Measurements from ENCODE around the gene CFAP45. TPM values are rescaled to one million over a fixed set of nuclear protein-coding genes. Genes with fewer than 3 reads are reported as not detected.

Gene CFAP45
- polyA plus RNA-seq, 1 of the 3 experiments (the other 2 are of a cell fraction): 0.74 TPM

GRCh38 chr1:159855709-159856108, 44.3 kb downstream of the CFAP45 start (continued):
- TF ChIP-seq REST (IDR thresholded peaks at IDR 0.05; ENCODE audit: low read depth, low read length) (no peak), RFX5 (IDR thresholded peaks at IDR 0.05; ENCODE audit: low read length) (no peak), CTCF (IDR thresholded peaks at IDR 0.05) (no peak), MXI1 (IDR thresholded peaks at IDR 0.05; ENCODE audit: low read depth, low read length) (no peak), FOXM1 (IDR thresholded peaks at IDR 0.05; ENCODE audit: low read depth) (no peak), RXRA (IDR thresholded peaks at IDR 0.05; ENCODE audit: borderline replicate concordance, low read depth) (no peak), NFIC (IDR thresholded peaks at IDR 0.05; ENCODE audit: borderline replicate concordance) (no peak), TCF12 (IDR thresholded peaks at IDR 0.05) (no peak)

GRCh38 chr1:159854693-159855192, 45.2 kb downstream of the CFAP45 start:
- Histone ChIP-seq H3K27me3 (ENCODE audit: insufficient read depth) (no peaks in the 10 kb centered on the region), H3K4me1 (ENCODE audit: control insufficient read depth in 1 of 2, insufficient read depth in 2 of 2, low read depth in 1 of 2, low read length in 1 of 2) (peaks cover 6 to 10% of the 10 kb centered on the region in 2 experiments; a peak in 2 of 4 replicates), H3K9me2 (no peaks in the 10 kb centered on the region), H3F3A (replicated peaks; ENCODE audit: insufficient read depth) (peaks cover 14% of the 10 kb centered on the region), H3K9ac (peak overlapping the region; percentile 59), H3K79me2 (ENCODE audit: insufficient read depth) (no peaks in the 10 kb centered on the region), H3K4me2 (peak overlapping the region; percentile 71), H2AFZ (ENCODE audit: low read depth) (peak overlapping the region; percentile 19), H3K9me3 (no peaks in the 10 kb centered on the region), H4K20me1 (ENCODE audit: insufficient read depth) (no peaks in the 10 kb centered on the region), H3K36me3 (replicated peaks in 1 of 2; ENCODE audit: control insufficient read depth in 1 of 2, insufficient read depth in 2 of 2, low read length in 1 of 2) (no peaks in the 10 kb centered on the region), H3K4me3 (ENCODE audit: low read depth in 2 of 2, low read length in 1 of 2) (peak overlapping the region; percentile 36 to 49; a peak in 2 of 4 replicates), H3K27ac (ENCODE audit: low read depth in 2 of 2, low read length in 1 of 2) (peak overlapping the region in 1 of 2 experiments; percentile 56; a peak in 2 of 4 replicates)
- ChIA-PET POLR2A (no interaction called here), CTCF (interaction anchor here (0.8 to 1.9 kb wide), 3 partner anchors 33 to 38 kb away, joined by 3 to 7 read pairs (median 4); no protein-coding TSS in a partner anchor)
- TF ChIP-seq RFX5 (IDR thresholded peaks at IDR 0.05; ENCODE audit: low read length) (no peak), GABPA (IDR thresholded peaks at IDR 0.05; ENCODE audit: low read depth) (no peak), YY1 (IDR thresholded peaks at IDR 0.05; ENCODE audit: low read depth) (no peak), REST (IDR thresholded peaks at IDR 0.05; ENCODE audit: low read depth, low read length) (no peak), FOXJ3 (CRISPR knock-in tag; IDR thresholded peaks at IDR 0.05) (no peak), ZBTB33 (IDR thresholded peaks at IDR 0.05; ENCODE audit: borderline replicate concordance, low read depth) (no peak), NRF1 (IDR thresholded peaks at IDR 0.05; ENCODE audit: low read depth, low read length) (no peak), FOSL2 (IDR thresholded peaks at IDR 0.05; ENCODE audit: borderline replicate concordance, low read depth) (no peak), EZH2phosphoT487 (IDR thresholded peaks at IDR 0.05; ENCODE audit: borderline replicate concordance, low read depth) (no peak), GATA2 (CRISPR knock-in tag; IDR thresholded peaks at IDR 0.05) (no peak), CHD2 (IDR thresholded peaks at IDR 0.05; ENCODE audit: low read length, partially characterized antibody) (no peak), TEAD4 (IDR thresholded peaks at IDR 0.05; ENCODE audit: borderline replicate concordance, insufficient read depth) (no peak), EP300 (IDR thresholded peaks at IDR 0.05; ENCODE audit: borderline replicate concordance in 1 of 2, low read depth in 1 of 2, low read length in 1 of 2) (no peak), TAF1 (IDR thresholded peaks at IDR 0.05; ENCODE audit: borderline replicate concordance, low read depth, low read length) (no peak)
- WGBS (ENCODE audit: low lambda C conversion rate): 58% methylated on average over 6 of the region's 59 CpGs
- peak; percentile 88 for DNase-seq

Measured in SK-N-SH (cell line).